ENCODE results near the gene SRSF9. TPM values are rescaled to one million over a fixed set of nuclear protein-coding genes. Genes with fewer than 3 reads are reported as not detected.
A peak's percentile ranks its signal among the peaks of the same experiment; 100 is the strongest.
"Not testable (repeated sequence)": the region's sequence is repeated elsewhere in the genome, so short reads cannot be mapped to it uniquely, and the experiment has no call there.

SRSF9 gene
- polyA plus RNA-seq, 10 donors, result 80.3 to 133 (median 91.6) TPM

- peak in 1 of 3 donors; percentile 24 for DNase-seq
These were observed 18.6 kb upstream of the SRSF9 start for GRCh38 chr12:120488057-120488640.

- not testable (repeated sequence) for DNase-seq
These were observed 18.0 kb upstream of the SRSF9 start for GRCh38 chr12:120487552-120487951.

- no peak for DNase-seq
These were observed 16.7 kb upstream of the SRSF9 start for GRCh38 chr12:120485961-120486881.

GRCh38 chr12:120483621-120484020, 14.1 kb upstream of the SRSF9 start:
- DNase-seq, result no peak

- no peak for DNase-seq
These were observed 11.6 kb upstream of the SRSF9 start for GRCh38 chr12:120481022-120481767.

GRCh38 chr12:120480211-120480610, 10.7 kb upstream of the SRSF9 start:
- no peak for DNase-seq

- no peak for DNase-seq
These were observed 9.9 kb upstream of the SRSF9 start for GRCh38 chr12:120479458-120479857.

- no peak for DNase-seq
These were observed 6.1 kb upstream of the SRSF9 start for GRCh38 chr12:120475643-120476042.

- DNase-seq, result peak; percentile 38 to 49 (median 46)
These were observed 5.0 kb upstream of the SRSF9 start for GRCh38 chr12:120474616-120474960.

- no peak for DNase-seq
These were observed 4.5 kb upstream of the SRSF9 start for GRCh38 chr12:120473807-120474615.

- no peak for DNase-seq
These were observed 3.0 kb upstream of the SRSF9 start for GRCh38 chr12:120472521-120472920.

- no peak for DNase-seq
These were observed 719 bp upstream of the SRSF9 start for GRCh38 chr12:120470150-120470784.

- peak; percentile 33 to 76 (median 54) for DNase-seq
These were observed 613 bp downstream of the SRSF9 start for GRCh38 chr12:120468821-120469449.

- DNase-seq, result no peak
These were observed 1.2 kb downstream of the SRSF9 start for GRCh38 chr12:120468325-120468820.

GRCh38 chr12:120467439-120467838, 2.1 kb downstream of the SRSF9 start:
- no peak for DNase-seq

- DNase-seq, result peak in 1 of 3 donors; percentile 45
These were observed 2.8 kb downstream of the SRSF9 start for GRCh38 chr12:120466560-120467315.

- no peak for DNase-seq
These were observed 3.8 kb downstream of the SRSF9 start for GRCh38 chr12:120465756-120466155.

- DNase-seq, result no peak
These were observed 5.8 kb downstream of the SRSF9 start for GRCh38 chr12:120463712-120464111.

- no peak for DNase-seq
These were observed 7.4 kb downstream of the SRSF9 start for GRCh38 chr12:120462099-120462640.
